ENCODE data around the gene TMOD2. TPM values are rescaled to one million over a fixed set of nuclear protein-coding genes. Genes with fewer than 3 reads are reported as not detected.

TMOD2 gene
- total RNA-seq, 1 experiment from 2014 or later, result 0.52 TPM

DNA sequence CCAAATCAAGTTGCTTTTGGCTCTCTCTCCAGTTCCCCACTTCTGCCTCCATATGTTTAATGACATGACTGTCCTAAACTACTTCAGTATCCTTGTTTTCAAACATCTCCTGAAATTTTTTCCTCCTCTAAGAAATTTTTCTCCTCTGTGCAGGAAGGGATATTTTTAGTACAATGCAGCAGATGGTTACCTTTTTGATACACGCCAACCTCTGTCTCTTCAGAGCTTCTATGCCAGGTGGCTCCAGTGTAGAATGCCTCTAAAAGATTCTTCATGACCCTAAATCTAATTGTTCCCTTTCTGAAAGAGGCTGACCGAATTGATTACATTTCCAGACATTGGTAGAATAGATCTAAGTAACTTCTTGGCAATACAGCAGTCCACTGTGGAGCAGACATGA is 111.7 kb downstream of the TMOD2 start:
- H3K27me3 ChIP-seq (replicated peaks; ENCODE audit: control insufficient read depth, insufficient read depth, low read length), result no peaks in the 10 kb centered on the region
- no peak overlapping the region for H3K4me3 ChIP-seq (ENCODE audit: low read depth, low read length)
- BruUV-seq (replicated peaks), result no TSS peak
- intact Hi-C loops (cut with micrococcal nuclease; ENCODE audit: unreplicated experiment), result no loop called here
- Mint-ChIP-seq H3K27me3 (ENCODE audit: insufficient read depth, unreplicated experiment) (no peaks in the 10 kb centered on the region), H3K36me3 (ENCODE audit: insufficient read depth, unreplicated experiment) (peaks cover 27% of the 10 kb centered on the region), H3K9me3 (ENCODE audit: unreplicated experiment) (no peaks in the 10 kb centered on the region), H3K27ac (ENCODE audit: unreplicated experiment) (no peak overlapping the region), H3K4me1 (ENCODE audit: low read depth, unreplicated experiment) (peaks cover 6% of the 10 kb centered on the region), H3K4me3 (ENCODE audit: unreplicated experiment) (no peak overlapping the region)
- H3K9me3 ChIP-seq, result no peaks in the 10 kb centered on the region
- no peak for DNase-seq
- TF ChIP-seq, protein P1, sequence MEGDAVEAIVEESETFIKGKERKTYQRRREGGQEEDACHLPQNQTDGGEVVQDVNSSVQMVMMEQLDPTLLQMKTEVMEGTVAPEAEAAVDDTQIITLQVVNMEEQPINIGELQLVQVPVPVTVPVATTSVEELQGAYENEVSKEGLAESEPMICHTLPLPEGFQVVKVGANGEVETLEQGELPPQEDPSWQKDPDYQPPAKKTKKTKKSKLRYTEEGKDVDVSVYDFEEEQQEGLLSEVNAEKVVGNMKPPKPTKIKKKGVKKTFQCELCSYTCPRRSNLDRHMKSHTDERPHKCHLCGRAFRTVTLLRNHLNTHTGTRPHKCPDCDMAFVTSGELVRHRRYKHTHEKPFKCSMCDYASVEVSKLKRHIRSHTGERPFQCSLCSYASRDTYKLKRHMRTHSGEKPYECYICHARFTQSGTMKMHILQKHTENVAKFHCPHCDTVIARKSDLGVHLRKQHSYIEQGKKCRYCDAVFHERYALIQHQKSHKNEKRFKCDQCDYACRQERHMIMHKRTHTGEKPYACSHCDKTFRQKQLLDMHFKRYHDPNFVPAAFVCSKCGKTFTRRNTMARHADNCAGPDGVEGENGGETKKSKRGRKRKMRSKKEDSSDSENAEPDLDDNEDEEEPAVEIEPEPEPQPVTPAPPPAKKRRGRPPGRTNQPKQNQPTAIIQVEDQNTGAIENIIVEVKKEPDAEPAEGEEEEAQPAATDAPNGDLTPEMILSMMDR (IDR thresholded peaks at IDR 0.05; ENCODE audit: insufficient read depth in 1 of 2, low read depth in 1 of 2, low read length in 1 of 2, severe bottlenecking in 1 of 2, unreplicated experiment in 1 of 2), result no peak
- ChIA-PET POLR2A (no interaction called here), CTCF (no interaction called here)
- H3K36me3 ChIP-seq (ENCODE audit: control insufficient read depth, insufficient read depth, low read length), result no peaks in the 10 kb centered on the region
- no peaks in the 10 kb centered on the region for H3K4me1 ChIP-seq

- BruUV-seq (replicated peaks), result no TSS peak
- Histone ChIP-seq H3K27me3 (replicated peaks; ENCODE audit: control insufficient read depth, insufficient read depth, low read length) (no peaks in the 10 kb centered on the region), H3K9me3 (no peaks in the 10 kb centered on the region), H3K4me1 (no peaks in the 10 kb centered on the region), H3K4me3 (ENCODE audit: low read depth, low read length) (no peak overlapping the region), H3K36me3 (ENCODE audit: control insufficient read depth, insufficient read depth, low read length) (no peaks in the 10 kb centered on the region)
- ChIA-PET POLR2A (no interaction called here), CTCF (no interaction called here)
- TF ChIP-seq, protein P1 (IDR thresholded peaks at IDR 0.05; ENCODE audit: insufficient read depth in 1 of 2, low read depth in 1 of 2, low read length in 1 of 2, severe bottlenecking in 1 of 2, unreplicated experiment in 1 of 2), result no peak
- H3K4me1 Mint-ChIP-seq (ENCODE audit: low read depth, unreplicated experiment), result peaks cover 6% of the 10 kb centered on the region
- H3K27me3 Mint-ChIP-seq (ENCODE audit: insufficient read depth, unreplicated experiment), result no peaks in the 10 kb centered on the region
- intact Hi-C loops (cut with micrococcal nuclease; ENCODE audit: unreplicated experiment), result no loop called here
- DNase-seq, result no peak
- no peaks in the 10 kb centered on the region for H3K9me3 Mint-ChIP-seq (ENCODE audit: unreplicated experiment)
- peaks cover 27% of the 10 kb centered on the region for H3K36me3 Mint-ChIP-seq (ENCODE audit: insufficient read depth, unreplicated experiment)
- no peak overlapping the region for H3K4me3 Mint-ChIP-seq (ENCODE audit: unreplicated experiment)
- no peak overlapping the region for H3K27ac Mint-ChIP-seq (ENCODE audit: unreplicated experiment)
These were observed 113.1 kb downstream of the TMOD2 start for GRCh38 chr15:51864408-51865056.

DNA sequence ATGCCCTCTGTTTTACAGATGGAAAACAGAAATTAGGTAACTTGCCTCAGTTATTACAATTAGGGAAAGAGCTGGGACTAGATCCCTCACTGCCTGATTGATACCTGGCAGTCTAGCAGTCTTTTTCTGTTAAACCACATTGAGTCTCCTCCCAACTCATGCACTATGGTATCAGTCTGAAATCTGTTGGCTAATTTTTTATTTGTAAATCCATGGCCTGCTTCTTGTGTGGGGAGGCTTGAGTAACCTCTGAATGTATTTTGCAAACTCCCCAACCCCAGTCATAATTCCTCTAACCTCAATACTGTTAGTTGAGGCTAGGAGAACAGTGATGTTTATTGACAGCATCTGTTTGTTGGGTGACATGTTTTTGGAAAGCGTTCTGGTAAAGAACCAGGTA is 113.9 kb downstream of the TMOD2 start:
- H3K36me3 Mint-ChIP-seq (ENCODE audit: insufficient read depth, unreplicated experiment), result peaks cover 27% of the 10 kb centered on the region
- no peaks in the 10 kb centered on the region for H3K27me3 ChIP-seq (replicated peaks; ENCODE audit: control insufficient read depth, insufficient read depth, low read length)
- CTCF ChIA-PET, result no interaction called here
- no peaks in the 10 kb centered on the region for H3K9me3 ChIP-seq
- no peak overlapping the region for H3K27ac Mint-ChIP-seq (ENCODE audit: unreplicated experiment)
- H3K9me3 Mint-ChIP-seq (ENCODE audit: unreplicated experiment), result no peaks in the 10 kb centered on the region
- TF ChIP-seq, protein P1 (IDR thresholded peaks at IDR 0.05; ENCODE audit: insufficient read depth in 1 of 2, low read depth in 1 of 2, low read length in 1 of 2, severe bottlenecking in 1 of 2, unreplicated experiment in 1 of 2), result no peak
- no peak overlapping the region for H3K4me3 ChIP-seq (ENCODE audit: low read depth, low read length)
- POLR2A ChIA-PET, result no interaction called here
- DNase-seq, result no peak
- H3K4me1 ChIP-seq, result no peaks in the 10 kb centered on the region
- intact Hi-C loops (cut with micrococcal nuclease; ENCODE audit: unreplicated experiment), result no loop called here
- H3K27me3 Mint-ChIP-seq (ENCODE audit: insufficient read depth, unreplicated experiment), result no peaks in the 10 kb centered on the region
- no peaks in the 10 kb centered on the region for H3K36me3 ChIP-seq (ENCODE audit: control insufficient read depth, insufficient read depth, low read length)
- H3K4me3 Mint-ChIP-seq (ENCODE audit: unreplicated experiment), result no peak overlapping the region
- peaks cover 6% of the 10 kb centered on the region for H3K4me1 Mint-ChIP-seq (ENCODE audit: low read depth, unreplicated experiment)
- BruUV-seq (replicated peaks), result no TSS peak

Other genes starting within 250 kb of the TMOD2 start
- gene DMXL2, start 128.8 kb upstream of the TMOD2 start, total RNA-seq (2022), result 7.5 TPM in 2 replicates
- gene SCG3, start 70.1 kb upstream of the TMOD2 start, total RNA-seq (2022), result not detected in 2 replicates
- 0.29 and 0.63 TPM in 2 replicates for gene LYSMD2, start 13.9 kb upstream of the TMOD2 start, total RNA-seq (2022)
- gene TMOD3, start 78.1 kb downstream of the TMOD2 start, total RNA-seq (2022), result 46.8 and 54.4 TPM in 2 replicates
- 30.7 and 32.2 TPM in 2 replicates for gene LEO1, start 220.2 kb downstream of the TMOD2 start, total RNA-seq (2022)